Bronchial epithelial cell (primary cell): ENCODE results near the gene PLOD2. TPM values are rescaled to one million over a fixed set of nuclear protein-coding genes. Genes with fewer than 3 reads are reported as not detected.

ENCODE experiments used
- DNase-seq: peaks from one replicate; pipeline ENCODE4 v3.0.0-alpha.2; 2010; ENCODE audit warnings: low read depth
- FAIRE-seq: peaks from 2 replicates; lab custom pipeline; 2011; peaks lifted over from hg19 to GRCh38; lab: Jason Lieb, UNC
- H3K27me3 ChIP-seq: 2 replicates; pipeline ENCODE4 v1.5.1; 2011; ENCODE audit warnings: low read length; ENCODE audit not compliant: control insufficient read depth, insufficient read depth
- H3K36me3 ChIP-seq: 2 replicates; pipeline ENCODE4 v1.5.1; 2011; ENCODE audit warnings: low read length; ENCODE audit not compliant: control insufficient read depth, insufficient read depth
- H3K4me3 ChIP-seq: 2 replicates; pipeline ENCODE4 v1.5.1; 2011; ENCODE audit warnings: mild to moderate bottlenecking, low read depth, low read length, control low read depth
- total RNA-seq: library from RNA; depleted of rRNA; stranded (reverse); fragments of >200 nt; gene quantifications from 2 replicates; pipeline ENCODE4 v1.2.1, GENCODE V29; 2014
- TF ChIP-seq, protein P1 (sequence below): IDR thresholded peaks from 2 replicates; pipeline ENCODE4 v1.5.1; 2011; ENCODE audit warnings: mild to moderate bottlenecking, moderate library complexity, low read length, control low read depth, inconsistent platforms; ENCODE audit not compliant: insufficient read depth, severe bottlenecking

PLOD2 gene
- total RNA-seq, 1 donor from 2014 or later, result 36.6 TPM

DNA sequence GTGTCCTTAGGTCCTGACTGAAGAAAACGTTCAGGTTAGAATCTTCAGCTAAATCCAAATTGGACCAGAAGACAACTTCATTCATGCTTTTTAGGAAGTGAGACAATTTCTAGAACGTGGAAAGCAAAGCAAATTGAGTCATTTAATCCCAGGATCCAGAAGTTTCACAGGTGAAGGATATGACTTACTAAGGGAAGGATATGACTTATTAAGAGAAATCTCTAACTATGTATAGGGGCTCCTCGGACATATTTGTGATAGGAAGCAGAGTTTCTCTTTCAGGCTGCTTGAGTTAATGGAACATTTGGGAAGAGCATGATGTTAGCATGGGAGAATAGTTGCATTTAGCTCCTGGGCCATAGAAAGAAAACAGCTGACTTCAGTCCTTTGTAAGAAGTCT, 16.1 kb upstream of the PLOD2 start:
- FAIRE-seq (no peak), DNase-seq (peak; percentile 64)
- Histone ChIP-seq H3K36me3 (no peaks in the 10 kb centered on the region), H3K27me3 (no peaks in the 10 kb centered on the region), H3K4me3 (no peak overlapping the region)
- TF ChIP-seq, protein P1, sequence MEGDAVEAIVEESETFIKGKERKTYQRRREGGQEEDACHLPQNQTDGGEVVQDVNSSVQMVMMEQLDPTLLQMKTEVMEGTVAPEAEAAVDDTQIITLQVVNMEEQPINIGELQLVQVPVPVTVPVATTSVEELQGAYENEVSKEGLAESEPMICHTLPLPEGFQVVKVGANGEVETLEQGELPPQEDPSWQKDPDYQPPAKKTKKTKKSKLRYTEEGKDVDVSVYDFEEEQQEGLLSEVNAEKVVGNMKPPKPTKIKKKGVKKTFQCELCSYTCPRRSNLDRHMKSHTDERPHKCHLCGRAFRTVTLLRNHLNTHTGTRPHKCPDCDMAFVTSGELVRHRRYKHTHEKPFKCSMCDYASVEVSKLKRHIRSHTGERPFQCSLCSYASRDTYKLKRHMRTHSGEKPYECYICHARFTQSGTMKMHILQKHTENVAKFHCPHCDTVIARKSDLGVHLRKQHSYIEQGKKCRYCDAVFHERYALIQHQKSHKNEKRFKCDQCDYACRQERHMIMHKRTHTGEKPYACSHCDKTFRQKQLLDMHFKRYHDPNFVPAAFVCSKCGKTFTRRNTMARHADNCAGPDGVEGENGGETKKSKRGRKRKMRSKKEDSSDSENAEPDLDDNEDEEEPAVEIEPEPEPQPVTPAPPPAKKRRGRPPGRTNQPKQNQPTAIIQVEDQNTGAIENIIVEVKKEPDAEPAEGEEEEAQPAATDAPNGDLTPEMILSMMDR, result no peak

DNA sequence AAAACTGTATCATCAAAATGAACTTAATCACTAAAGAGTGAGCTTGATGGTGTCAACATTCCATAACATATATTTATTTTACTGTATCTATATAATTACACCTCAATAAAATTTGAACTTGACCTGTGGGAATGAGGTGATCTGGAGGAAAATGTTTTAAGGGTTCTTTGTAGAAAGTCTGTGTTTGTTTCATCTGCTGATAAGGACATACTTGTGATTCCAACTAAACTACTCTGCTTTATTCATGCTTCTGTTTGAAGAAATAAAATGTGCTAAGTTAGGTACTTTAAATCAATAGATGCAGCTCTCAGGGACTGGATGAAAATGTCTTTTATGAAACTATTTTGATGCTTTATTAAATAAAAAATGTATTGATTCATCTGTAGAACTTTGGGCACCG, 11.6 kb upstream of the PLOD2 start:
- TF ChIP-seq, protein P1, result no peak
- H3K36me3 ChIP-seq, result no peaks in the 10 kb centered on the region
- no peak for FAIRE-seq
- H3K27me3 ChIP-seq, result no peaks in the 10 kb centered on the region
- DNase-seq, result no peak
- no peak overlapping the region for H3K4me3 ChIP-seq

DNA sequence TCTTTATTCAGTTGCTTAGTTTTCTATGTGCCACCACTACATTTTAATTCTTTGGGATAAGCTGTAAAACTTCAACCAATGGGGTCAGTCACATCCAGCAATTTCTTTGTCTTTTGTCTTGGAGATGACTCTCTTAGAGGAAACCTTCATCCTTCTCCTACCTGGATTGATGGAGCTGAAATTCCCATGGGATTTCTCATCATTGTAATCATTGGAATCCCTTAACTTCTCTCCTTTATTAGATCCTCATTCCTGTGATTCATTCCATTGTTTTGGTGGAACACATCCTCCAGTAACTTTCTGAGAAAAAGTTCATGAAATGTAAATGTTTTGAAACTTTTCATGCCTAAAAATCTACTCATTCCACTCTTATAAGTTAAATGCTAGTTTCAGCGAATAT, 9.6 kb upstream of the PLOD2 start:
- TF ChIP-seq, protein P1, result no peak
- no peak for FAIRE-seq
- no peaks in the 10 kb centered on the region for H3K27me3 ChIP-seq
- H3K36me3 ChIP-seq, result no peaks in the 10 kb centered on the region
- no peak overlapping the region for H3K4me3 ChIP-seq
- no peak for DNase-seq

DNA sequence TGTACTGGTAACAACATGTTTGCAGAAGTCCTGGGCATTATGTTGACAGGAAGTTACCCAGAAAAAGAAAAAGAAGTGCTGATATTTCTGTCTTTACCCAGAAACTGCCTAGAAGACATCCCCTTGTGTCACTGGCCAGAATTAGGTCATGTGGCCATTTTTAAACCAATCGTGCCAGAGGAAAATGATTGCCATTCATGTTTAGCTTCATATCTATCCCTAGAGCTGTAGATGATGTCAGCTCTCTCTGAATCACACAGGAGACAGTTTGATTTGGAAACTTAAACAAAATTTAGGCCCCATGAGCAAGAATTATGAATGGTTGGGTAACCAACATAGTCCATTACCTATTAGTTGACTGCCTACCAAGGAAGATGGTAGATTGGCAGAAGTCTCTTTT, 8.9 kb upstream of the PLOD2 start:
- DNase-seq (peak; percentile 86), FAIRE-seq (no peak)
- TF ChIP-seq, protein P1, result no peak
- Histone ChIP-seq H3K27me3 (no peaks in the 10 kb centered on the region), H3K36me3 (no peaks in the 10 kb centered on the region), H3K4me3 (no peak overlapping the region)

DNA sequence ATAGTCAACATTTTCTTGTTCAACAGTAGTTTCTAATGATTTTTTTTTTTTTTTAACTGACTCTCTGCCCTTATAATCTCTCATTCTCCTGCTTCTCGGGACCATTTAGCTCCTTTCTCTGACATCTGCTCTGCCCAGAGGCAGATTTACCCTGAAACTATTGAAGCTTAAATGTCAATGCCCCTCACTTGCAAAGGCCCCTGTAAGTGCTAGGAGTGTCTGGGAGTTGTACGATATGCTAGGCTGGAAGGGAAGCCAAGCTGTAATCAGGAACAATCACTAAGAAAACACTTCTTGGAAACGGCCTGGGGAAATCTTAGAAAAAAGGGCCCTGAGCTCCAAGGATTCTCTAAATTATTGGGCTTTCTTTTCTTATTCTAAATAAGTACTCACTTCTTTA, 5.8 kb upstream of the PLOD2 start:
- H3K36me3 ChIP-seq, result no peaks in the 10 kb centered on the region
- H3K4me3 ChIP-seq, result no peak overlapping the region
- TF ChIP-seq, protein P1, result no peak
- FAIRE-seq, result no peak
- no peaks in the 10 kb centered on the region for H3K27me3 ChIP-seq
- no peak for DNase-seq

DNA sequence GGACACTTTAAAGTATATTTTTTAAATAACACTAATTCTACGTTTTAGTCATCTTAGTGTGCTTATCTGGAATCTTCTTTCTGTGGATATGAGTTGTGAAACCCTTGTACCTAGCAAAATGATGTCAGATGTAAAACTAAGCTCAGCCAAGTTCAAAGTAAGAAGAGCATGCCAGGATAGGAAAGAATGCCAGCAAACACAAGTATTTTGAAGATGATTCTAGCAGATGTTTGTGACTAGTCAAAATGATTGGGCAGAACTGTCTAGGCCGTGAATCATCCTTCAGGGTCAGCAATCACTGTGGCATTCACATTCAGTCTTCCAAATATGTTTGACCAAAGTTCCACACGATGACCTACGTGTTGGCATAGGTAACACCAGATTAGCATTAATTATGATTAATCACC, 5.4 kb upstream of the PLOD2 start:
- TF ChIP-seq, protein P1, result no peak
- peak; percentile 86 for DNase-seq
- no peaks in the 10 kb centered on the region for H3K36me3 ChIP-seq
- FAIRE-seq, result no peak
- H3K4me3 ChIP-seq, result no peak overlapping the region
- no peaks in the 10 kb centered on the region for H3K27me3 ChIP-seq
